ENCODE measurements around the gene LRPAP1.
"Not testable (repeated sequence)": the region's sequence is repeated elsewhere in the genome, so short reads cannot be mapped to it uniquely, and the experiment has no call there.

The LRPAP1 gene, protein sequence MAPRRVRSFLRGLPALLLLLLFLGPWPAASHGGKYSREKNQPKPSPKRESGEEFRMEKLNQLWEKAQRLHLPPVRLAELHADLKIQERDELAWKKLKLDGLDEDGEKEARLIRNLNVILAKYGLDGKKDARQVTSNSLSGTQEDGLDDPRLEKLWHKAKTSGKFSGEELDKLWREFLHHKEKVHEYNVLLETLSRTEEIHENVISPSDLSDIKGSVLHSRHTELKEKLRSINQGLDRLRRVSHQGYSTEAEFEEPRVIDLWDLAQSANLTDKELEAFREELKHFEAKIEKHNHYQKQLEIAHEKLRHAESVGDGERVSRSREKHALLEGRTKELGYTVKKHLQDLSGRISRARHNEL

DNA sequence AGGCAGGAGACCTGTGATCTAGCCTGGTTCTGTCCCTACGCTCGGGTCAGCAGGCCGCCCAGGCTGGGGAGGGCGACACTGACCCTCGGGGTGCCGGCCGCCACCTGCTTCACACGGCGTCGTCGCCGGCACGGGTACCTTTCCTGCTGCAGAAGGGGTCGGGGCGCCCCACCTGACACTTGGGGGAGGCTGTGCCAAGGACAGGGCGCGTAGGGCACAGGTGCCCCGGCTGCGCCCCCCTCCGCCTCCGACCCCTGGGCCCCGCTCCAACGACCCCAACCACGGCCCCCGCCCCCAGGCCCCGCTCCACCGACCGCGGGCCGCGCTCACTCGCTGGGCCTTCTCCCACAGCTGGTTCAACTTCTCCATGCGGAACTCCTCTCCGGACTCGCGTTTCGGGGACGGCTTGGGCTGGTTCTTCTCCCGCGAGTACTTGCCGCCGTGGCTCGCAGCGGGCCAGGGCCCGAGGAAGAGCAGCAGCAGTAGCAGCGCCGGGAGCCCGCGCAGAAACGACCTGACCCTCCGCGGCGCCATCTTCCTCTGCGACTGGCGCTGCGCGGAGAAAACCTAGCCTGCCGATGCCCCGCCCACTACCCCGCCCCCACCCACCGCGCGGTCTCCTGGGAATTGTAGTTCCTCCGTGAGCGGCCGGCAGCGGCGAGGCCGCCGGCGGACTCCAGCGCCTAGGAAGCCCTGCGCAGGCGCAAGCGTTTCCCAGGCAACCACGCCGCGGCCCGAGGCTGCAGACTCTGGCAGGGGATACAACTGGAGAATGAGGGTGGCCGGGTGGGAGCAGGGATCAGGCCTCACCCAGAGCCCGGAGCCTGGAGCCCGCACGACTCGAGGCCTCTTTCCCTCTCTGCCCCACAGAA is at the start of gene LRPAP1:
Gene LRPAP1 (minus strand): TSS at position 544 of the 872 bp plus-strand sequence. CDS start 10 bp downstream, at position 534.
- DNase-seq (ENCODE audit: low spot score): peak; percentile 89

DNA sequence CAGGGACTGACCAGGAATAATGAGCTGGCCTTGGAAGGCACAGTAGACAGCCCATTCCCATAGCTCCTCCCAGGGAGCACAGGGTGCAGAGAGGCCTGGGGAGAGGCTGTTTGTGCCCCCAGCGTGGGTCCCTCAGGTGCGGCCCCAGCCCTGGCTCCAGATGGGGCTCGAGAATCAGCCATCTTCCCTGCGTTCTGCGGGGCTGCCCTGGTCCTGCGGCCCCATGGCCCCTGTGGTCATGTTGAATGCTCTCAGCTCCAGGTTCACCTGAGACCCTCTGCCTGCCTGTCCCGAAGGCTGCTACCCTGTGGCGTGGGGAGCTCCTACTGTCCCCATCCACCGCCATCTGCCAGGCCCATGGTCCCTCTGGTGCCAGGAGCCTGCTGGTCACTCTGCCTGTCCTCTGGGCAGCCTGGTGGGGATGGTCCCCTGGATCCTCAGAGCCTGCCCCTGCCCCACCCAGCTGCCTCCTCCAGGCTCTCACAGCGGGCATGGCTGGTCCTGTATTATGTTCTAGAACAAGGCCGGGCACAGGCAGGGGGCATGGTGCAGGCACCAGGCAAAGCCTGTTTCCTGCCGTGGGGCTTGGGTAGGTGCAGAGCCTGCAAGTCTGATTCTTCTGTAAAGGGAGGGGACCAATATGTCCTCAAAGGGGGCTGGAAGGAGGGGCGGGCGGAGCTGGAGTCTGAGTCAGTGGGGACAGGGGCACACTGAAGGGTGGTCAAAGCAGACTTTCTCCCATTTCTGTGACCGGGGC is 49.3 kb upstream of the LRPAP1 start:
- not testable (repeated sequence) for DNase-seq (ENCODE audit: low spot score)

DNA sequence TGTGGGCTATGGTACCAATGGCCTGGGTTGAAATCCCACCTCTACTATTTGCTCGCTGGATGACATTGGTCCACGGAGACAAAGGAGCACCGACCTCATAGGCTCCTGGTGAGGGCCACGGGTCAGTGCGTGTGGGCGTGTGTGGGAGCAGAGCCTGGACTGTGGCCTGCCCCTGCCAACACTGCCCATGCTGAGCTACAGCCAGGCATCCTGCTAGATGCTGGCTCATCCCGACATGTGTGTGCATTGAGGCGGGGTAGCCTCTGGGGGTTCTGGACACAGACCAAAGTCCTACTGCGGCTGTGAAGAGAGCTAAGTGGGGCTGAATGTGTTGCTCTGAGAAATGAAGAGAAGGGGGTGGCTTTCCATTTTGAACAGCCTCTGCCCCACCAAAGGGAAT is 48.6 kb upstream of the LRPAP1 start:
- DNase-seq (ENCODE audit: low spot score): not testable (repeated sequence)

DNA sequence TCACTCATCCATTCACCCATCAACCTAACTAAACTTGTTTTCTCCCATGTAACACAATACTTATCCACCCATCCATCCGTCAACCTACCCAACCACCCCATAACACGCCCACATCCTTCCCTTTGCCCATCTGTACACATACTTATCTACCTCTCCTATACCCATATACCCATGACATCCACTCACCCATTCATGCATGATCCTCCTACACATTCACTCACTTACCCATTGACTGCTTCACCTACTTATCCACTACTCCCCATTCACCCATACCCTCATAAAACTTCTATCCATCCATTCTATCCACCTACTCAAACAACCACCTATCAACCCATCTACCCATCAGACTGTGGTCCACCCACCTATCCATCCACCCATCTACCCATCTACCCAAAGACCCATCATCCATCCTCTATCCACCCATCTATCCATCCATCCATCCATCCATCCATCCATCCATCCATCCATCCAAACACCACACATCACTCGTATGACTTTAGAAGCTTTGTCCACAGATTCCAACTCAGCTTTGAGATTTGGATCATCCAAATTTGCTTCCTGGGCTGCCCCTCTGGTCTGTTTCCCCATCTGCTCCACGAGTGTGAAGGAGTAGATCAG is 46.4 kb upstream of the LRPAP1 start:
- DNase-seq (ENCODE audit: low spot score): not testable (repeated sequence)

DNA sequence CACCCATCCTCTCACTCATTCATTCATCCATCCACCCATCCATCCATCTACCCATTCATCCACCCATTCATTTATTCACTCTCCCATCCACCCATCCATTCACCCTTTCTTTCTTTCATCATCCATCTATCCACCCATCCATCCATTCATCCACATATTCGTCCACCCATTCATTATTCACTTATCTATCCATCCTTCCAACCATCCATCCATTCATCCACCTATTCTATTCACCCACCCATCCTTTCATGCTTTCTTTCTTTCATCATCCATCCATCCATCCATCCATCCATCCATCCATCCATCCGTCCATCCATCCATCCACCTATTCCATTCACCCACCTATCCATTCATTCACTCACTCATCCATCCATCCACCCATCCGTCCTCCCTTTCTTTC is 45.8 kb upstream of the LRPAP1 start:
- DNase-seq (ENCODE audit: low spot score): not testable (repeated sequence)

DNA sequence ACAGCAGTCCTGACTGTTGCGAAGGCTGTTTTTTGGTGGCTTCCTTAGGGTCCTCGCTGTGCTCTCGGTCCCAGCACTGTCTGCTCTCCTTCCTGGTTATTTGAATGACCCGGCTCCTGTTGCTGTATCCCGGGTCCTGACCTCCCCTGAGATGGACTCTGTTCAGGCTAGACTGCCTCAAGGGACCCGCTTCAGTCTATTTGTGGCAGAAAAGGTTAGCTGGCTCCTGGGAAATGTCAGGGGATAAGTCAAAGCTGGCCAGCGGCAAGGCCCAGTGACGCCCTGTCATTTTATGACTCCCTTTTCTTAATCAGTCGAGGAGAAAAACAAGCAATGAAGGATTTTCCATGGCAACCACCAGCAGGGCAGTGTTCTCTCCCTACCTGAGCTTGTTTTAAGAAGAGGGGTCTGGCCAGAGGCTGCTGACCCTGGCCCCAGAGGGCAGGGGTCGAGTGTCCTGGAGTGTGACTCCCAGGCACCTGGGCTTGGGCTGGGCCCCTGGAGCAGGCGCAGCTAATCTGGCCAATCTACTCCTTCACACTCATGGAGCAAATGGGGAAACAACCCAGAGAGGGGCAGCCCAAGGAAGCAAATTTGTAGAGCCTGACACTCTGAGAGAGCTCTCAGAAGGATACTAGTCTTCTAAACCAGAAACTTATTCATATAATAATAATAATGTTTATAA is 45.1 kb upstream of the LRPAP1 start:
- not testable (repeated sequence) for DNase-seq (ENCODE audit: low spot score)

DNA sequence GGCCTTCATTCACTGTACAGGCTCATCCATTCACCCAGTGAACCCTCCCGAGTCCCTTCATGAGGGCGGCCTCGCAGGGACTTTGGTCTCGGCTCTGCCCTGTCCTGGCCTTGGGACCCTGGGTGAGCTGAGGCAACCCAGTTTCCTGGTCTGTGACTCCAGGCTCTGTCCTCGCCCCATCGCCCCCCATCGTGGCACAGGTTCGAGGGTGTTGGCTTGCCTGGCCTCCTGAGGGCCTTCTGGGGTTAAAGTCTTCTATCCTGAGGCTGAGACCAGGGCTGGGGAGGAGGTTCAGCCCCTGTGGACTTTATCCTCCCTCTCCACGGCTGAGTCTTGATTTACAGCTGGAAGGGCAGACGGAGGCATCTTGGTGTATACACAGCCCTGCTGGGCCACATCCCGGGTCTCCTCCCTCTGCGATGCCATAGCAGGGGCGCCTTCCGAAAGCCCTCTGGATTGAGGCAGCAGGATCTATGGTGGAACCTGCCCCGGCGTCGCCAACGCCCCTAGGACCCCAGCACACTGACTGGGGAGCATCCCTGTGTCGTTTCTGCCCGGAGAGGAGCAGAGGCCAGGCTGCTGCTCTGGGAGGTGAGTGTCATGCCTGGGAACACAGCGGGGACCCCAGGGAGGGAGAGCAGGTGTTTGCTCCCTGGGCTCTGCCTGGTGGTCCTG is 44.4 kb upstream of the LRPAP1 start:
- not testable (repeated sequence) for DNase-seq (ENCODE audit: low spot score)

DNA sequence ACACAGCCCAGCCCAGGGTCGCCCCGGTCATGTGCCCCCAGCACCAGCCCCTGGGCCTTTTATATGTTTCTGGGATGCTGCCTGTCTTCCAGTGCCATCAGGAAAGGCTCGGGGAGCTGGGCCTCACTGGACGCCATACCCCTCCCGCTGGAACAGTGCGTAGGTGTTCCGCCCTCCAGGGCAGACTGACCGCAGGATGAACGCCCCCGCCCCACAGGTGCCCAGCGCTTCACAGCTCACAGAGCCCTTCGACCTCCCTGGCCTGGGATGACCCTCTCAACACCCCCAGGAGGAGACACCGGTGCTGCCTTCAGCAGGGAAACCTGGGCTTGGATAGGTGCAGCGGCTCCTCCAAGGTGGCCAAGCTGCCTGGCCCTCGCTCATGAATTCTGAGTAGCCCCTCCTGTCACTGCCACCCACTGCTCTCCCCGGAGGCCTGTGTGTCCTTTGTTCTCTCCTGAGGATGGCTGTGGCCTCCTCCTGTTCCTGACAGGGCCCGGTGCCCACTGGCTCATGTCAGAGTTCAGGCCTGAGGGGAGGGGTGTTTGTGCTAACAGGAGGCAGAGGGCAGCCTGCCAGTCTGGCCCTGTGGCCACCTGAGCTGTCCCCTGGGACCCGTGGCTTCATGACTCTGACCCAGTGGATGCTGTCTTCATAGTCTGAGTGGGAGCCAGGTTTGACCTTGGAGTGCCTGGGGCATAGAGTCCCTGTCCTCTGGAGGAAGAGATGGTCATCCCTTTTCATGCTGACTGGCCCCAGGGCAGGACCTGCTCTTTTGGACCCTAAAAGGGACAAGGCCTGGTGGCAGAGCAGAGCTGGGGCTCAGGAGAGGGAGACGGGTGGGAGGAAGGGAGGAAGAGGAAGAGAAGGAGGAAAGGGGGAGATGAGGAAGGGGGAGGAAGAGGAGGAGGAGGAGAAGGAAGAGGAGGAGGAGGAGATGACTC is 43.5 kb upstream of the LRPAP1 start:
- not testable (repeated sequence) for DNase-seq (ENCODE audit: low spot score)

DNA sequence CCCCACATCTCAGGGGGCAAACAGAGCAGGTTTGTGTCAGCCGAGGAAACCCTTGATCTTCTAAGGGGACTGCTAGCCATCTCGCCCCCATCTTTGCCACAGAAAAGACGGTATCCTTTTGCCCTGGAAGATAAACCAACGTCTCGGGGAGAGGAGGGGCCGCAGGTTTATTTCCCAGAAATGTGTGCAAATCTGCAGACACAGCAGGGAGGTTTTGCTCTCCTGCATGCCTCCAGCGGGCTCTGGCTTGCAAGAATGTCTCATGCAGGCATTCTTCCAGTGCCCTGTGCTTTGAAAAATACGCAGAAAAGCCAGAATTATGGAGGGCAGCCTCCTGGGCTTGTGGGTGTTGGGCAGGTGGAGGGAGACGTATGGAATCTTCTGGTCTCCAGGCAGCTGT is 42.6 kb upstream of the LRPAP1 start:
- DNase-seq (ENCODE audit: low spot score): not testable (repeated sequence)

DNA sequence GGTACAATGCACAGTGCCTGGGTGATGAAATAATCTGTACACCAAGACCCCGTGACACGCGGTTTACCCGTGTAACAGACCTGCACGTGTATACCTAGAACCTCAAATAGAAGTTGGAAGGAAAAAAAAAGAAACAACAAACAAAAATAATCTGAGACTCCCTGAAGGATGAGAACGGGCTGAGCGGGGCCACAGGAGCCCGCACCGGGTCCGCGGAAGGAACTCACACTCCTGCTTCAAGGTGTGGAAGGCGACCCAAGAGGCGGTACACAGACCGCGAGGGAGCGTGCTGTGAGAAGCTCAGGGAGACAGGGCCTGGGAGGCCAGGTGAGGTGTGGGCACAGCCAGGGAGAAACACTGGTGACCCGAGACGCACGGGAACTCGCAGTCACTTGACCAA is 42.1 kb upstream of the LRPAP1 start:
- DNase-seq (ENCODE audit: low spot score): not testable (repeated sequence)

DNA sequence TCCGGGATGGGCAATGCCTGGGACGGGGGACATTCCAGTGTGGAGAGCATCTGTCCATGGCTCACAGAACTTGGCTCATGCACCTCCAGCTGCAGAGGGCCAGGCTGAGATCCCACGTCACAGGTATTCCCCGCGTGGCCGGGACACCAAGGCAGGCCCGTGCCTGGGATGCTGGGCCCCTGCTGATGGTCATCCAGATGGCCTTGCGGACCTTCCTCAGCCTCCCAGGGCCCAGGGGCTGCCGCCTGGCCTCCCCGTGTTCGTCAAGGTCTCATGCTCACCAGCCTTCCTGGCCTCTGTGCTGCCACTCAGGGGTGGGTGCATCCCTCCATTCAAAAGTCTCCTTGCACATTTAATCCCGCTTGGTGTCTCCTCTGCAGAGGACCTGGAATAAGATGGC is 40.9 kb upstream of the LRPAP1 start:
- DNase-seq (ENCODE audit: low spot score): no peak

DNA sequence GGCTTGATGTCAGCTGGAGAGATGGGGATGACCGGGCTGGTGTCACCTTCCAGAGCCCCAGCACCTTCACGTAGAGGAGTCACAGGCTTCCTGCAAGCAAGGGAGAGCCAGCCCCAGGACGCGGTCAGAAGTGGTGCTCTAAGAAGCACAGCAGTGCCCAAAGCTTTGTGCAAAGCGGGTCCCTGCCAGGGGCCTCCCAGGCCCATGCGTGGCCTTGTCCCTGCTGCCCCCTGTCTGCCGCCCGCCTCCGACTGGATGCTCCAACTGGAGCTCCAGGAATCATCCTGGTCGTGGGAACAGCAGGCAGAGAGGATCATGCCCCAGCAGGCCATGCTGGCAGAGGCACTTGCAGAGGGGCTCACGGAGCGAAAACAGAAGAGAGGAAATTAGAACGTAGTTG is 40.1 kb upstream of the LRPAP1 start:
- DNase-seq (ENCODE audit: low spot score): no peak

DNA sequence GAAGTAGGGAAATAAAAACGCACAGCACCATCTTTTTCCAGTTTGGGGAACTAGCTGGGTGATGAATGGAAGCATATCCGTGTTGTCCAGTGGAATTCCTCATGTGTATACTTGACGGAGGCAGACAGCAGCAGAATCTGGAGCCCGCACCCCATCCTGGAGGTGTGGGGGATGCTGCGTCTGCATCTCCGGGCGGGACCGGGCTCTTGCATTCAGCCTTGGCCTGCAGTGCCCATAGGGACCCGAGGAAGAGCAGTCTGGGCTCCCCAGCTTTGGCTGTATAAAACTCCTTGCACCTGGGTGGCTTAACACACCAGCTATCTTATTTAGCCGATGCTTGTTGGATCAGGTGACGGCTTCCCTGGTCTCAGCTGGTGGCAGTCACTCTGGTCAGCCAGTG is 39.7 kb upstream of the LRPAP1 start:
- DNase-seq (ENCODE audit: low spot score): no peak

DNA sequence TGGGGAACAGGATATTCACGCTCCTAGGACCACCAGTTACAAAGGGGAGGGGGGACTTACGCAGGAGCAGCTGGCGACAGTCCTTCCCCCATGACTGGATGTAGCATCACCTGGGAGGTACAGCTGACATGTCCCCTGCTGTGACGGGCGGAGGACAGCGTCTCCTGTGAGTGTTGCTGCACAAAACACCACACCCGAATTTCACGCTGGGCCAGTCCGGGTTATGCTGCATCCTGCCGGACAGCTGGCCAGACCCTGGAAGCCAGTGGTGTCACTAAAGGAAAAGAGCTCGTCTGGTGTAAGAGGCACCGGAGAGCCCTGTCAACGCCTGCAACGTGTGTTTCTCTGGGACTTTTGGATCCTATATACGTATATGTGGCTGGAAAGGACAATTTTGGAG is 38.7 kb upstream of the LRPAP1 start:
- DNase-seq (ENCODE audit: low spot score): not testable (repeated sequence)

DNA sequence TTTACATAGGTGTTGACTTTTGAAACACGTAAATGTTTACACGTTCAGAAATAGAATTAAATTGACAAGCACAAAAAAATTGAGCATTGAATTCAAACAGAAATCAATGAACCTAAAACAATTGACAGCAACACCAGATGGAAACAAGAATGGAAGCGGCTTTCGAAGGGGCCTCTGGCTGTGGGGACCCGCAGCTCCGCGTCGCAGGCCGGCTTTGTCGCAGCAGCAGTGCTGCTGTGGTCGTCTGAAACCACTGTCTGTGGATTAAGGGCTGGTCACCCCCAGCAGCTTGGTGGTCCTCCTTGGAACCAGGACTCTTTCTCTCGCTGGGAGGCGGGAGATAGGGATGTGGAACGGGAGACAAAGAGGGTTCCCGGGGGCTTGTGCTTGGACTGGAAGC is 37.4 kb upstream of the LRPAP1 start:
- not testable (repeated sequence) for DNase-seq (ENCODE audit: low spot score)

DNA sequence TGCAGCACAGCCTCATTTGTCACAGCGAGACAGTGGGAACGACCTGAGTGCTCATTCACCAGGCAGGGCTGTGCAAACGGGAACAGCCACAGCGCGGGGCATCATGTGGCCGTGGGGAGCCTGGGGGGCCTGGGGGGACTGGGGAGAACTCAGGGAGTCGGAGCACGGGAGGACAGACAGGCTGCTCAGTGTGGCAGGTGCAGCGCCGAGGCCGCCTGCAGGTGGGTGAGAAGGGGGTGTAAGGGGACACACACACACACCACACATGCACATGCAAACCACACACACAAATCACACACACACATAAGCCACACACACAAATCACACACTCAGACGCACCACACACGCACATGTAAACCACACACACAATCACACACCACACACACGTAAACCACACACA is 34.5 kb upstream of the LRPAP1 start:
- not testable (repeated sequence) for DNase-seq (ENCODE audit: low spot score)

DNA sequence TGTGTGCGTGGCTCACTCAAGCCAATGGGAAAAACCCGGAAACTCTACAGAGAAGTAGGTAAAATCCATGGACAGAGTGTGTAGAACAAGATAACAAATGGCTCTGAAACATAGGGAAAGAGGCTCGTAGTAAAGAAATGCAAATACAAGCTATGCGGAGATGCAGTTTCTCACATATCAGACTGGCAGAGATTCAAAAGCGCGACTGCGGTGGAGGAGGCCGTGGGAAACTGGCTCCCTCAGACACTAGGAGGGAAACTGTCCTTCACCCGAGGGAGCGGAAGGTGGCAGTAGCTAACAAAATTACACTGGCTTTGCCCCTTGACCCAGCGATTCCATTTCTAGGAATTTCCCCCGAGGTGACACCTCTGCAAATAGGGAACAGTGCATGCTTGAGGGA is 34.1 kb upstream of the LRPAP1 start:
- DNase-seq (ENCODE audit: low spot score): not testable (repeated sequence)

DNA sequence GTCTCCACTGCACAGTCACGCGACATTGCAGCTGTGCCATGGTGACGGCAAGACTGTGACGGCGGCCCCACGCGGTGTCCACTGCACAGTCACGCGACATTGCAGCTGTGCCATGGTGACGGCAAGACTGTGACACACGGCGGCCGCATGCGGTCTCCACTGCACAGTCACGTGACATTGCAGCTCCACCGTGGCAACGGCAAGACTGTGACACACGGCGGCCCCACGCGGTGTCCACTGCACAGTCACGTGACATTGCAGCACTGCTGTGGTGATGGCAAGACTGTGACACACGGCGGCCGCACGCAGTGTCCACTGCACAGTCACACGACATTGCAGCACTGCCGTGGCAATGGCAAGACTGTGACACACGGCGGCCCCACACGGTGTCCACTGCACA is 32.7 kb upstream of the LRPAP1 start:
- not testable (repeated sequence) for DNase-seq (ENCODE audit: low spot score)

DNA sequence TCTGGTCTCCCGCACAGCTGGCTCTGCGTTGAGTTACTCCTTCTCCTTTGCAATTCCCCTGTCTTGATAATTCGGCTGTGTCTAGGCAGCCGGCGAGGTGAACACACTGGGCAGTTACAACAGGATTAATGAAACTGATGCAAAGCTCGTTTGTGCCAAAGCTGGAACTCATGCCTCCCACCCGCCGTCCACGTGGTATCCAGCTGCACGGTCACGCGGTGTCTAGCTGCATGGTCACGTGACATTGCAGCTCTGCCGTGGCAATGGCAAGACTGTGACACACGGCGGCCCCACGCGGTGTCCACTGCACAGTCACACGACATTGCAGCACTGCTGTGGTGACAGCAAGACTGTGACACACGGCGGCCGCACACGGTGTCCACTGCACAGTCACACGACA is 31.2 kb upstream of the LRPAP1 start:
- DNase-seq (ENCODE audit: low spot score): no peak

DNA sequence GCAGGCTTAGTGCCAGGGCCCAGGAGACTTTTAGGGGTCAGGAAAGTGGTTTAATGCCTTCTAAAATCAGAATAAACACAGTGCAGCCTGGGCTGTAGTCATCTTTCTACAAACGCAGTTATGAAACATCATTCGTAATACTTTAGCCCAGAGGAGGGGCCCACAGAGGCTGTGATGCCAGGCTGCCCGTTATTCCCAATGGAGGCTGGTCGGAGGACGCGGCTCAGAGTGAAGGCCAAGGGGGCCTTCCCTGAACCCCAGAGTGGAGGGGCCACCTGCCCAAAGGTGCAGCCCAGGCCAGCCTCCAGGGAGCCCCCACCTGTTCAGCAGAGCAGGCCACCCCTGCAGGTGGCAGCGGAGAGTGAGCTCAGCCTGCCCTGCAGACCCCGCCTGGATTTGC is 29.9 kb upstream of the LRPAP1 start:
- not testable (repeated sequence) for DNase-seq (ENCODE audit: low spot score)
